Measurements from ENCODE around the gene PDCD1. TPM values are rescaled to one million over a fixed set of nuclear protein-coding genes. Genes with fewer than 3 reads are reported as not detected.
A peak's percentile ranks its signal among the peaks of the same experiment; 100 is the strongest.

PDCD1 gene
- total and polyA plus RNA-seq, 2 donors from 2014 or later: 0.49 to 1.6 TPM

GRCh38 chr2:241874277-241874925 is 15.7 kb upstream of the PDCD1 start:
- peak in 1 of 5 donors; percentile 58 for DNase-seq
- Histone ChIP-seq H3K4me3 (ENCODE audit: low read length in 3 of 3) (no peak overlapping the region), H3K27me3 (ENCODE audit: control insufficient read depth, insufficient read depth, low read length) (no peaks in the 10 kb centered on the region), H3K9ac (ENCODE audit: low read length in 3 of 3) (no peak overlapping the region), H3K4me1 (ENCODE audit: control insufficient read depth in 2 of 3, insufficient read depth in 2 of 3, low read depth in 1 of 3, low read length in 3 of 3) (no peaks in the 10 kb centered on the region), H3K36me3 (ENCODE audit: control insufficient read depth in 2 of 3, insufficient read depth in 3 of 3, low read length in 3 of 3) (no peaks in the 10 kb centered on the region), H3K27ac (ENCODE audit: low read depth in 2 of 2, low read length in 2 of 2) (no peak overlapping the region), H3K9me3 (ENCODE audit: control insufficient read depth in 2 of 3, insufficient read depth in 1 of 3, low read length in 3 of 3) (no peaks in the 10 kb centered on the region)
- no peak for TF ChIP-seq CTCF (IDR thresholded peaks at IDR 0.05; ENCODE audit: borderline replicate concordance, extremely low read depth, insufficient read depth)
- intact Hi-C loops (cut with DNase I): loop anchor here (10.0 kb wide), 1 partner anchor 140 kb away; the partner anchor contains the start of gene D2HGDH
- no peak for FAIRE-seq

GRCh38 chr2:241873803-241874110 is 15.1 kb upstream of the PDCD1 start:
- no peaks in the 10 kb centered on the region for H3K36me3 ChIP-seq (ENCODE audit: control insufficient read depth in 2 of 3, insufficient read depth in 3 of 3, low read length in 3 of 3)
- no peak for TF ChIP-seq CTCF (IDR thresholded peaks at IDR 0.05; ENCODE audit: borderline replicate concordance, extremely low read depth, insufficient read depth)
- peak in 1 of 5 donors; percentile 45 for DNase-seq
- H3K9ac ChIP-seq (ENCODE audit: low read length in 3 of 3): no peak overlapping the region
- FAIRE-seq: no peak
- no peaks in the 10 kb centered on the region for H3K4me1 ChIP-seq (ENCODE audit: control insufficient read depth in 2 of 3, insufficient read depth in 2 of 3, low read depth in 1 of 3, low read length in 3 of 3)
- no peaks in the 10 kb centered on the region for H3K27me3 ChIP-seq (ENCODE audit: control insufficient read depth, insufficient read depth, low read length)
- no peaks in the 10 kb centered on the region for H3K9me3 ChIP-seq (ENCODE audit: control insufficient read depth in 2 of 3, insufficient read depth in 1 of 3, low read length in 3 of 3)
- H3K27ac ChIP-seq (ENCODE audit: low read depth in 2 of 2, low read length in 2 of 2): no peak overlapping the region
- intact Hi-C loops (cut with DNase I): loop anchor here (10.0 kb wide), 1 partner anchor 139 kb away; the partner anchor contains the start of gene D2HGDH
- no peak overlapping the region for H3K4me3 ChIP-seq (ENCODE audit: low read length in 3 of 3)

- FAIRE-seq (no peak), DNase-seq (peak in 1 of 5 donors; percentile 78)
- Histone ChIP-seq H3K9ac (ENCODE audit: low read length in 3 of 3) (no peak overlapping the region), H3K4me3 (ENCODE audit: low read length in 3 of 3) (no peak overlapping the region), H3K27ac (ENCODE audit: low read depth in 2 of 2, low read length in 2 of 2) (no peak overlapping the region), H3K36me3 (ENCODE audit: control insufficient read depth in 2 of 3, insufficient read depth in 3 of 3, low read length in 3 of 3) (no peaks in the 10 kb centered on the region), H3K27me3 (ENCODE audit: control insufficient read depth, insufficient read depth, low read length) (no peaks in the 10 kb centered on the region), H3K4me1 (ENCODE audit: control insufficient read depth in 2 of 3, insufficient read depth in 2 of 3, low read depth in 1 of 3, low read length in 3 of 3) (no peaks in the 10 kb centered on the region), H3K9me3 (ENCODE audit: control insufficient read depth in 2 of 3, insufficient read depth in 1 of 3, low read length in 3 of 3) (no peaks in the 10 kb centered on the region)
- intact Hi-C loops (cut with DNase I): loop anchor here (10.0 kb wide), 1 partner anchor 138 kb away; the partner anchor contains the start of gene D2HGDH
- TF ChIP-seq CTCF (IDR thresholded peaks at IDR 0.05; ENCODE audit: borderline replicate concordance, extremely low read depth, insufficient read depth): no peak
These were observed 14.5 kb upstream of the PDCD1 start for GRCh38 chr2:241873081-241873802.

Data from kidney (tissue), 14 donors.